ENCODE data around the gene KIAA0040. TPM values are rescaled to one million over a fixed set of nuclear protein-coding genes. Genes with fewer than 3 reads are reported as not detected.

KIAA0040 gene
- total RNA-seq (2022; extraction: Qiagen RNA extraction; ENCODE audit: low read depth), result 0.42 to 0.83 TPM (median 0.49 TPM) in 5 replicates

DNA sequence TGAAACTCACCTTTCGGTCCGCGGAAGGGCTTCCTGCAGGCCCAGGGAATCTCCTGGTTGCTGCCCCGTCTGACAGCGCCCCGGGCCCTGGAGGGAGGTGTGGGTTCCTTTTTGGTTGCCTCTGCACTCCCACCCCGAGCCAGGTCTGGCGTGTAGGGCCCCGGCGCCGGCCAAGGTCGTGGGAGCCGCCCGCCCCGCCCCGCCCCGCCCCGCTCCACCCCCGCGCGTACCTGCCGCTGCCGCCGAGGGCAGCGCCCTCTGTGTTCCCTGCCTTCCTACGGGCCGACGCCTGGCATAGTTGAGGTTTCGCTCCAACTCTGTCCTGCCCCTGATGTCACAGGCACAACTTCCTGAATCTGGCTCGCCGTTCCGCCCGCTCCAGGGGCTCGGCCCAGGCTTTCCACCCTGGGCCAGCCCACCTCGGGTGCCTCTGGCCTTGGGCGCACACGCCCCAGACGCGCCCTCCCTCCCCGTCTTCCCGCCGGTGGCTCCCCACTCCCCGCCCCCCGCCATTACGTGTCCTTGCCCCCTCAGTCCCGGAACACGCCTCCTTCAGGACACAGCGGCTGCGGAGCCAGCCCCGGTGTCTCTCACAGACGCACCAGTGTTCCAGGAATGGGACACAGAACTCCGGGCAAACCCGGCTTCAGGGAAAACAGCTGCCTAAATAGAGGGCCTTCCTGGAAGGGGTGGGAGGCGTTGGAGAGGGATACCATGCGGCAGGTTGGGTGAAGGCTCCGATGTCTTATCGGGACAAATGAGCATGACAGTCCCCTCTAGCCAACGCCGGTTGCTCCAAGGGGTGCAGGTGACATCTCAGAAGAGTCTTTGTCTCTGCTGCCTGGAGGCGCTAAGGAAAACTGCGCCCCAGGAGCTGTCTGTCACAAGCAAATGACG, at the start of gene KIAA0040:
KIAA0040 (minus strand) TSS at position 147 of the 897 bp plus-strand sequence. CDS start 31,763 bp downstream, outside the sequence.

Other genes with a start within 250 kb of the KIAA0040 start
- gene CACYBP, start 192.8 kb downstream of the KIAA0040 start, total RNA-seq (2022; extraction: Qiagen RNA extraction; ENCODE audit: low read depth), result 189 to 200 TPM (median 192 TPM) in 5 replicates
- gene MRPS14, start 169.4 kb downstream of the KIAA0040 start, total RNA-seq (2022; extraction: Qiagen RNA extraction; ENCODE audit: low read depth), result 16.3 to 26.6 TPM (median 24.9 TPM) in 5 replicates
- gene TNN, start 124.9 kb downstream of the KIAA0040 start, total RNA-seq (2022; extraction: Qiagen RNA extraction; ENCODE audit: low read depth), result not detected in 5 replicates

Data from A549 treated with DMSO at 1 μM for 4 hours (cell line).